ENCODE data around the gene LYST. TPM values are rescaled to one million over a fixed set of nuclear protein-coding genes. Genes with fewer than 3 reads are reported as not detected.

The LYST gene
- total RNA-seq, 1 experiment from 2014 or later = 1.7 TPM

DNA sequence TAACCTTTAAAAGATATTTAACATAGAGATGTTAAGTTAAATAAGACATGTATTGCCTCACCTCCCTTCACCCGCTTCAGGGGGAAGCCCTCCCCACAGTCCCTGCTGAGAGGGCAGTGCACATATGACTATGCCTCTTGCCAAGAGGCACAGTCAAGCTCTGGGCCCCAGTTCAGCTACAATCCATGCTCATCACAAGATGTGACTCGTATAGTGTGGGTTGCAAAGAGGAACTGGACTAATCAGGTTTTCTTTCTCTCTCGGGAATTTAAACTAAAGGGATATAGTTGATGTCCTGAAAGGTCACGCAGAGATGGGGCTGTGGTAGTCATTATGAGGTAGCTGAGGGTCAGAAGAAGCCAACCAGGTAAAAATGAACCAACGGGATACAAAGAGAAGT, 35.6 kb downstream of the LYST start:
- POLR2A ChIA-PET (ENCODE audit: low non-redundant PET) = no interaction called here
- no peak for DNase-seq (ENCODE audit: low spot score)
- no peaks in the 10 kb centered on the region for H3K27me3 ChIP-seq (replicated peaks; ENCODE audit: insufficient read depth, low read depth, low read length, poor library complexity)
- no peak overlapping the region for H3K27ac ChIP-seq (ENCODE audit: low read depth, low read length, poor library complexity, severe bottlenecking)
- CTCF ChIA-PET = no interaction called here
- H3K9me3 ChIP-seq (ENCODE audit: low read depth, low read length, poor library complexity, severe bottlenecking) = no peaks in the 10 kb centered on the region
- no peak overlapping the region for H3K4me3 ChIP-seq (ENCODE audit: low read depth, low read length, poor library complexity, severe bottlenecking)
- no peaks in the 10 kb centered on the region for H3K4me1 ChIP-seq (ENCODE audit: insufficient read depth, low read length, poor library complexity, severe bottlenecking)
- BruUV-seq (replicated peaks) = no TSS peak
- TF ChIP-seq, protein P1, sequence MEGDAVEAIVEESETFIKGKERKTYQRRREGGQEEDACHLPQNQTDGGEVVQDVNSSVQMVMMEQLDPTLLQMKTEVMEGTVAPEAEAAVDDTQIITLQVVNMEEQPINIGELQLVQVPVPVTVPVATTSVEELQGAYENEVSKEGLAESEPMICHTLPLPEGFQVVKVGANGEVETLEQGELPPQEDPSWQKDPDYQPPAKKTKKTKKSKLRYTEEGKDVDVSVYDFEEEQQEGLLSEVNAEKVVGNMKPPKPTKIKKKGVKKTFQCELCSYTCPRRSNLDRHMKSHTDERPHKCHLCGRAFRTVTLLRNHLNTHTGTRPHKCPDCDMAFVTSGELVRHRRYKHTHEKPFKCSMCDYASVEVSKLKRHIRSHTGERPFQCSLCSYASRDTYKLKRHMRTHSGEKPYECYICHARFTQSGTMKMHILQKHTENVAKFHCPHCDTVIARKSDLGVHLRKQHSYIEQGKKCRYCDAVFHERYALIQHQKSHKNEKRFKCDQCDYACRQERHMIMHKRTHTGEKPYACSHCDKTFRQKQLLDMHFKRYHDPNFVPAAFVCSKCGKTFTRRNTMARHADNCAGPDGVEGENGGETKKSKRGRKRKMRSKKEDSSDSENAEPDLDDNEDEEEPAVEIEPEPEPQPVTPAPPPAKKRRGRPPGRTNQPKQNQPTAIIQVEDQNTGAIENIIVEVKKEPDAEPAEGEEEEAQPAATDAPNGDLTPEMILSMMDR (conservative IDR thresholded peaks at IDR 0.05; ENCODE audit: low read depth, low read length) = no peak
- no peak for TF ChIP-seq EZH2 (IDR thresholded peaks at IDR 0.05; ENCODE audit: borderline replicate concordance, low read depth, low read length, poor library complexity, severe bottlenecking)
- no peaks in the 10 kb centered on the region for H3K36me3 ChIP-seq (ENCODE audit: insufficient read depth, low read length, poor library complexity, severe bottlenecking)
- intact Hi-C loops (cut with micrococcal nuclease; ENCODE audit: unreplicated experiment) = no loop called here

DNA sequence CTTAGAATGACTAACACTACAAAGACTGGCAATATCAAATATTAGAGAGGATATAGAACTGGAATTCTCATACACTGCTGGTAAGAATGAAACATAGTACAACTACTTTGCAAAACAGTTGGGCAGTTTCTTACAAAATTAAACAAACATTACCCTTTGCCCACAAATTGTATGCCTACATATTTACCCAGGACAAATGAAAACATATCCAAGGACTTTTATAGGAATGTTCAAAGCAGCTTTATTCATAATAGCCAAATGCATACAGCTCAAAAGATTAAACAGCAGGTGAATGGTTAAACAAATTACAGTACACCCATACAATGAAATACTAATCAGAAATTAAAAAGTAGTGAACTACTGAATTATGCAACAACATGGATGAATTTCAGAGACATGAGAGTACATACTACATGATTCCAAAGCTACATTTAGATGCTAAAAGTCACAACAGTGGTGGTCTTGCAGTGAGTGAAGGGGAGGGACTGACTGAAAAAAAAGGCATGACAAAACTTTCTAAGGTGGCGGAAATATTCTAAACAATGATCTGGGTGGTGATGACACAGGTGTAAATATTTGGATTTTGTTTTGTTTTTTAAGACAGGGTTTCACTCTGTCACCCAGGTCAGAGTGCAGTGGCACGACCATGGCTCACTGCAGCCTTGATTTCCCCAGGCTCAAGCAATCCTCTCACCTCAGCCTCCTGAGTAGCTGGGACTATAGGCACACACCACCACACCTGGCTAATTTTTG, 40.4 kb downstream of the LYST start:
- Histone ChIP-seq H3K4me1 (ENCODE audit: insufficient read depth, low read length, poor library complexity, severe bottlenecking) (no peaks in the 10 kb centered on the region), H3K36me3 (ENCODE audit: insufficient read depth, low read length, poor library complexity, severe bottlenecking) (no peaks in the 10 kb centered on the region), H3K27ac (ENCODE audit: low read depth, low read length, poor library complexity, severe bottlenecking) (no peak overlapping the region), H3K27me3 (replicated peaks; ENCODE audit: insufficient read depth, low read depth, low read length, poor library complexity) (no peaks in the 10 kb centered on the region), H3K4me3 (ENCODE audit: low read depth, low read length, poor library complexity, severe bottlenecking) (no peak overlapping the region), H3K9me3 (ENCODE audit: low read depth, low read length, poor library complexity, severe bottlenecking) (no peaks in the 10 kb centered on the region)
- intact Hi-C loops (cut with micrococcal nuclease; ENCODE audit: unreplicated experiment) = no loop called here
- ChIA-PET CTCF (no interaction called here), POLR2A (ENCODE audit: low non-redundant PET) (no interaction called here)
- no peak for DNase-seq (ENCODE audit: low spot score)
- no peak for TF ChIP-seq EZH2 (IDR thresholded peaks at IDR 0.05; ENCODE audit: borderline replicate concordance, low read depth, low read length, poor library complexity, severe bottlenecking)
- TF ChIP-seq, protein P1 (conservative IDR thresholded peaks at IDR 0.05; ENCODE audit: low read depth, low read length) = no peak
- no TSS peak for BruUV-seq (replicated peaks)

DNA sequence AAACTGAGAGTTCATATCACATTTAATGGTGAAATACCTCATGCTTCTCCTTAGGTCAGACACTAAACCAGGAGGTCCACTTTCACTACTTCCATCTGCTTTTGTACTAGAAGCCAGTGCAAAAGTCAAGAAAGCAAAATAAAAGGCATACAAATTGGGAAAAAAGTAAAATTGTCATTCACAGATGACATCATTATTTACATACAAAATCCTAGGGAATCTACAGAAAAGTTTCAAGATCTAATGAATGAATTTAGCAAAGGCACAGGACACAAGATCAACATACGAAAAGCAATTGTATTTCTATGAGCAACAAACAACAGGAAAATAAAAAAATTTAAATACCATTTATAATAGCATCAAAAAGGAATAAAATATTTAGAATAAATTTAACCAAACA, 41.5 kb downstream of the LYST start:
- Histone ChIP-seq H3K27ac (ENCODE audit: low read depth, low read length, poor library complexity, severe bottlenecking) (no peak overlapping the region), H3K9me3 (ENCODE audit: low read depth, low read length, poor library complexity, severe bottlenecking) (no peaks in the 10 kb centered on the region), H3K36me3 (ENCODE audit: insufficient read depth, low read length, poor library complexity, severe bottlenecking) (no peaks in the 10 kb centered on the region), H3K4me1 (ENCODE audit: insufficient read depth, low read length, poor library complexity, severe bottlenecking) (no peaks in the 10 kb centered on the region), H3K27me3 (replicated peaks; ENCODE audit: insufficient read depth, low read depth, low read length, poor library complexity) (no peaks in the 10 kb centered on the region), H3K4me3 (ENCODE audit: low read depth, low read length, poor library complexity, severe bottlenecking) (no peak overlapping the region)
- BruUV-seq (replicated peaks) = no TSS peak
- POLR2A ChIA-PET (ENCODE audit: low non-redundant PET) = no interaction called here
- CTCF ChIA-PET = no interaction called here
- intact Hi-C loops (cut with micrococcal nuclease; ENCODE audit: unreplicated experiment) = no loop called here
- no peak for TF ChIP-seq EZH2 (IDR thresholded peaks at IDR 0.05; ENCODE audit: borderline replicate concordance, low read depth, low read length, poor library complexity, severe bottlenecking)
- TF ChIP-seq, protein P1 (conservative IDR thresholded peaks at IDR 0.05; ENCODE audit: low read depth, low read length) = no peak
- no peak for DNase-seq (ENCODE audit: low spot score)
